ENCODE data around the gene TMEM248. TPM values are rescaled to one million over a fixed set of nuclear protein-coding genes. Genes with fewer than 3 reads are reported as not detected.
A peak's percentile ranks its signal among the peaks of the same experiment; 100 is the strongest.

The TMEM248 gene
- total and polyA plus RNA-seq, 2 of the 13 experiments (the other 11 are each of a cell fraction or from before 2014, with no cell fraction given), result 54.3 to 109 TPM

DNA sequence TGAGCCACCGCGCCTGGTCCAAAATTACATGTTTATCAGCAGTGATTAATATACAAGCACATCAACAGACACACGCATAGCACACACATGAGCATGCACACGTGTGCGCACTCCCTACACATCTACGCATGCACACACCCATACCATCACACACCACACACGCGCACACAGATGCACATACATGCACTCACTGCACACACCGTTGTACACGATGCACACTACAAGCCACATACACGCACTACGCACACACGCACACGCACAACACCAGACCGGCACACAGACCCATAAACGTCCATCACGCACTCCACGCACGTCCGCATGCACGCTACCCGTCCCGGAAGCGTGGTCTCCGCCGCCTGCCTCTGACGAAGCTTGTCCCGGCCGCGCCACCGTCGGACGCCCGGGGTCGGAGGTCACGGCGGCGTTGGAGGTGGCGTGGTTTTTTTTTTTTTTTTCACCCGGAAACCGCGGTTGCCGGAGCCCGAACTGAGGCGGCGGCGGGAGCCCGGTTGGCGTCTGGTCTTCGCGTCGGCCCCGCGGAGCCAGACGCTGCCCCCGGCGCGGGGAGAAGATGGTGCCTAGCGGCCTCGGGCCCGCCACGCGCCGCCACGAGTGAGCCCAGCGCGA lies at the start of gene TMEM248 (continued):
- peak; percentile 52 for TF ChIP-seq RBM22 (optimal IDR thresholded peaks at IDR 0.05; ENCODE audit: low read length)
- TF ChIP-seq RCOR2 (CRISPR knock-in tag; IDR thresholded peaks at IDR 0.05), result peak; percentile 17; the same call in 1 of the 2 replicates
- peak; percentile 80 for TF ChIP-seq ARID5B (CRISPR knock-in tag; IDR thresholded peaks at IDR 0.05)
- TF ChIP-seq ZNF160 (CRISPR knock-in tag; IDR thresholded peaks at IDR 0.05), result peak; percentile 87
- no peak for TF ChIP-seq ONECUT2 (CRISPR knock-in tag; IDR thresholded peaks at IDR 0.05)
- TF ChIP-seq ZNF383 (CRISPR knock-in tag; IDR thresholded peaks at IDR 0.05; ENCODE audit: borderline replicate concordance), result no peak
- TF ChIP-seq, protein P1, sequence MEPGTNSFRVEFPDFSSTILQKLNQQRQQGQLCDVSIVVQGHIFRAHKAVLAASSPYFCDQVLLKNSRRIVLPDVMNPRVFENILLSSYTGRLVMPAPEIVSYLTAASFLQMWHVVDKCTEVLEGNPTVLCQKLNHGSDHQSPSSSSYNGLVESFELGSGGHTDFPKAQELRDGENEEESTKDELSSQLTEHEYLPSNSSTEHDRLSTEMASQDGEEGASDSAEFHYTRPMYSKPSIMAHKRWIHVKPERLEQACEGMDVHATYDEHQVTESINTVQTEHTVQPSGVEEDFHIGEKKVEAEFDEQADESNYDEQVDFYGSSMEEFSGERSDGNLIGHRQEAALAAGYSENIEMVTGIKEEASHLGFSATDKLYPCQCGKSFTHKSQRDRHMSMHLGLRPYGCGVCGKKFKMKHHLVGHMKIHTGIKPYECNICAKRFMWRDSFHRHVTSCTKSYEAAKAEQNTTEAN (CRISPR knock-in tag; conservative IDR thresholded peaks at IDR 0.05), result peak; percentile 94; the same call in 1 of the 2 replicates
- peak; percentile 93; the same call in 1 of the 2 replicates for TF ChIP-seq MIER3 (CRISPR knock-in tag; IDR thresholded peaks at IDR 0.05; ENCODE audit: borderline replicate concordance)
- TF ChIP-seq, protein P2, sequence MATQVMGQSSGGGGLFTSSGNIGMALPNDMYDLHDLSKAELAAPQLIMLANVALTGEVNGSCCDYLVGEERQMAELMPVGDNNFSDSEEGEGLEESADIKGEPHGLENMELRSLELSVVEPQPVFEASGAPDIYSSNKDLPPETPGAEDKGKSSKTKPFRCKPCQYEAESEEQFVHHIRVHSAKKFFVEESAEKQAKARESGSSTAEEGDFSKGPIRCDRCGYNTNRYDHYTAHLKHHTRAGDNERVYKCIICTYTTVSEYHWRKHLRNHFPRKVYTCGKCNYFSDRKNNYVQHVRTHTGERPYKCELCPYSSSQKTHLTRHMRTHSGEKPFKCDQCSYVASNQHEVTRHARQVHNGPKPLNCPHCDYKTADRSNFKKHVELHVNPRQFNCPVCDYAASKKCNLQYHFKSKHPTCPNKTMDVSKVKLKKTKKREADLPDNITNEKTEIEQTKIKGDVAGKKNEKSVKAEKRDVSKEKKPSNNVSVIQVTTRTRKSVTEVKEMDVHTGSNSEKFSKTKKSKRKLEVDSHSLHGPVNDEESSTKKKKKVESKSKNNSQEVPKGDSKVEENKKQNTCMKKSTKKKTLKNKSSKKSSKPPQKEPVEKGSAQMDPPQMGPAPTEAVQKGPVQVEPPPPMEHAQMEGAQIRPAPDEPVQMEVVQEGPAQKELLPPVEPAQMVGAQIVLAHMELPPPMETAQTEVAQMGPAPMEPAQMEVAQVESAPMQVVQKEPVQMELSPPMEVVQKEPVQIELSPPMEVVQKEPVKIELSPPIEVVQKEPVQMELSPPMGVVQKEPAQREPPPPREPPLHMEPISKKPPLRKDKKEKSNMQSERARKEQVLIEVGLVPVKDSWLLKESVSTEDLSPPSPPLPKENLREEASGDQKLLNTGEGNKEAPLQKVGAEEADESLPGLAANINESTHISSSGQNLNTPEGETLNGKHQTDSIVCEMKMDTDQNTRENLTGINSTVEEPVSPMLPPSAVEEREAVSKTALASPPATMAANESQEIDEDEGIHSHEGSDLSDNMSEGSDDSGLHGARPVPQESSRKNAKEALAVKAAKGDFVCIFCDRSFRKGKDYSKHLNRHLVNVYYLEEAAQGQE (IDR thresholded peaks at IDR 0.05; ENCODE audit: borderline replicate concordance in 1 of 2, low read depth in 1 of 2, low read length in 2 of 2), result peak in 1 of 2 experiments; percentile 68; a peak in 1 of 4 replicates
- TF ChIP-seq, protein P3, sequence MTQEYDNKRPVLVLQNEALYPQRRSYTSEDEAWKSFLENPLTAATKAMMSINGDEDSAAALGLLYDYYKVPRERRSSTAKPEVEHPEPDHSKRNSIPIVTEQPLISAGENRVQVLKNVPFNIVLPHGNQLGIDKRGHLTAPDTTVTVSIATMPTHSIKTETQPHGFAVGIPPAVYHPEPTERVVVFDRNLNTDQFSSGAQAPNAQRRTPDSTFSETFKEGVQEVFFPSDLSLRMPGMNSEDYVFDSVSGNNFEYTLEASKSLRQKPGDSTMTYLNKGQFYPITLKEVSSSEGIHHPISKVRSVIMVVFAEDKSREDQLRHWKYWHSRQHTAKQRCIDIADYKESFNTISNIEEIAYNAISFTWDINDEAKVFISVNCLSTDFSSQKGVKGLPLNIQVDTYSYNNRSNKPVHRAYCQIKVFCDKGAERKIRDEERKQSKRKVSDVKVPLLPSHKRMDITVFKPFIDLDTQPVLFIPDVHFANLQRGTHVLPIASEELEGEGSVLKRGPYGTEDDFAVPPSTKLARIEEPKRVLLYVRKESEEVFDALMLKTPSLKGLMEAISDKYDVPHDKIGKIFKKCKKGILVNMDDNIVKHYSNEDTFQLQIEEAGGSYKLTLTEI (CRISPR knock-in tag; conservative IDR thresholded peaks at IDR 0.05), result no peak
- peak; percentile 73 to 88 for TF ChIP-seq NR2F1 (CRISPR knock-in tag; IDR thresholded peaks at IDR 0.05)
- peak; percentile 93 for TF ChIP-seq ZNF225 (CRISPR knock-in tag; IDR thresholded peaks at IDR 0.05)
- 0 out of 2 replicates have a peak, but pooled peaks have one; percentile 56 for TF ChIP-seq MED13 (CRISPR knock-in tag; IDR thresholded peaks at IDR 0.05)
- no peak for TF ChIP-seq MAZ (IDR thresholded peaks at IDR 0.05; ENCODE audit: borderline replicate concordance, low read depth, low read length)
- TF ChIP-seq MAZ (CRISPR knock-in tag; IDR thresholded peaks at IDR 0.05; ENCODE audit: low read depth), result no peak
- no peak for TF ChIP-seq ELF4 (CRISPR knock-in tag; IDR thresholded peaks at IDR 0.05; ENCODE audit: borderline replicate concordance)
- TF ChIP-seq ZNF572 (CRISPR knock-in tag; IDR thresholded peaks at IDR 0.05), result 0 out of 2 replicates have a peak, but pooled peaks have one; percentile 75
- no peak for TF ChIP-seq HMG20A (CRISPR knock-in tag; IDR thresholded peaks at IDR 0.05; ENCODE audit: borderline replicate concordance)
- TF ChIP-seq NPAS2 (CRISPR knock-in tag; IDR thresholded peaks at IDR 0.05; ENCODE audit: borderline replicate concordance), result no peak
